GM23248 (cell line): ENCODE results near the gene RPL3.

ENCODE experiments used
- EZH2 ChIP-seq: fragments of 200-600 bp; sonication (generic); IDR thresholded peaks from 2 replicates; pipeline ENCODE4 v1.6.1; 2018; ENCODE audit warnings: antibody characterized with exemption, mild to moderate bottlenecking; ENCODE audit not compliant: insufficient read depth, poor library complexity, severe bottlenecking
- EZH2phosphoT487 ChIP-seq: fragments of 200-600 bp; sonication (generic); IDR thresholded peaks from 2 replicates; pipeline ENCODE4 v1.6.1; 2018; ENCODE audit warnings: antibody characterized with exemption, moderate library complexity, mild to moderate bottlenecking, low read depth; ENCODE audit not compliant: insufficient read depth

- TF ChIP-seq EZH2phosphoT487 (no peak), EZH2 (no peak)
These were observed 21.8 kb downstream of the RPL3 start for GRCh38 chr22:39297490-39298240.
